ENCODE measurements around the gene PXDN. TPM values are rescaled to one million over a fixed set of nuclear protein-coding genes. Genes with fewer than 3 reads are reported as not detected.
"Not testable (repeated sequence)": the region's sequence is repeated elsewhere in the genome, so short reads cannot be mapped to it uniquely, and the experiment has no call there.

PXDN gene
- total RNA-seq, 1 donor from 2014 or later = 31.1 TPM

- DNase-seq (ENCODE audit: low spot score) = no peak
These were observed 62.8 kb downstream of the PXDN start for GRCh38 chr2:1681323-1682180.

GRCh38 chr2:1681017-1681318, 63.3 kb downstream of the PXDN start:
- DNase-seq (ENCODE audit: low spot score) = no peak

GRCh38 chr2:1680222-1681016, 63.9 kb downstream of the PXDN start:
- no peak for DNase-seq (ENCODE audit: low spot score)

GRCh38 chr2:1679488-1680039, 64.8 kb downstream of the PXDN start:
- DNase-seq (ENCODE audit: low spot score) = not testable (repeated sequence)

GRCh38 chr2:1679065-1679464, 65.2 kb downstream of the PXDN start:
- DNase-seq (ENCODE audit: low spot score) = not testable (repeated sequence)

GRCh38 chr2:1678609-1679008, 65.7 kb downstream of the PXDN start:
- no peak for DNase-seq (ENCODE audit: low spot score)

GRCh38 chr2:1677821-1678165, 66.5 kb downstream of the PXDN start:
- no peak for DNase-seq (ENCODE audit: low spot score)

GRCh38 chr2:1676913-1677820, 67.1 kb downstream of the PXDN start:
- no peak for DNase-seq (ENCODE audit: low spot score)

GRCh38 chr2:1676091-1676912, 68.0 kb downstream of the PXDN start:
- no peak for DNase-seq (ENCODE audit: low spot score)

- no peak for DNase-seq (ENCODE audit: low spot score)
These were observed 68.7 kb downstream of the PXDN start for GRCh38 chr2:1675633-1676032.

- DNase-seq (ENCODE audit: low spot score) = no peak
These were observed 69.4 kb downstream of the PXDN start for GRCh38 chr2:1674766-1675397.

- DNase-seq (ENCODE audit: low spot score) = no peak
These were observed 70.0 kb downstream of the PXDN start for GRCh38 chr2:1674276-1674675.

GRCh38 chr2:1673160-1673944, 71.0 kb downstream of the PXDN start:
- no peak for DNase-seq (ENCODE audit: low spot score)

GRCh38 chr2:1672738-1673137, 71.6 kb downstream of the PXDN start:
- no peak for DNase-seq (ENCODE audit: low spot score)

GRCh38 chr2:1671916-1672315, 72.4 kb downstream of the PXDN start:
- DNase-seq (ENCODE audit: low spot score) = no peak

- DNase-seq (ENCODE audit: low spot score) = no peak
These were observed 73.7 kb downstream of the PXDN start for GRCh38 chr2:1670636-1671035.

- no peak for DNase-seq (ENCODE audit: low spot score)
These were observed 78.4 kb downstream of the PXDN start for GRCh38 chr2:1665761-1666505.

GRCh38 chr2:1664698-1665097, 79.6 kb downstream of the PXDN start:
- DNase-seq (ENCODE audit: low spot score) = no peak

GRCh38 chr2:1664076-1664605, 80.2 kb downstream of the PXDN start:
- DNase-seq (ENCODE audit: low spot score) = no peak

Measured in mucosa of gallbladder (tissue), 1 donor.